Stimulated activated CD4-positive, alpha-beta T cell treated with anti-CD3 and anti-CD28 coated beads, TNF-alpha, amount 100 ng/mL, for 48 hours (primary cell): ENCODE measurements around the gene TM7SF2.
"Not testable (repeated sequence)": the region's sequence is repeated elsewhere in the genome, so short reads cannot be mapped to it uniquely, and the experiment has no call there.

Source experiments
- DNase-seq, 3 donors: peaks; one replicate each; pipeline ENCODE4 v3.0.0-alpha.2; 2020; ENCODE audit warnings: low read depth in 3 of 3

The TM7SF2 gene

DNA sequence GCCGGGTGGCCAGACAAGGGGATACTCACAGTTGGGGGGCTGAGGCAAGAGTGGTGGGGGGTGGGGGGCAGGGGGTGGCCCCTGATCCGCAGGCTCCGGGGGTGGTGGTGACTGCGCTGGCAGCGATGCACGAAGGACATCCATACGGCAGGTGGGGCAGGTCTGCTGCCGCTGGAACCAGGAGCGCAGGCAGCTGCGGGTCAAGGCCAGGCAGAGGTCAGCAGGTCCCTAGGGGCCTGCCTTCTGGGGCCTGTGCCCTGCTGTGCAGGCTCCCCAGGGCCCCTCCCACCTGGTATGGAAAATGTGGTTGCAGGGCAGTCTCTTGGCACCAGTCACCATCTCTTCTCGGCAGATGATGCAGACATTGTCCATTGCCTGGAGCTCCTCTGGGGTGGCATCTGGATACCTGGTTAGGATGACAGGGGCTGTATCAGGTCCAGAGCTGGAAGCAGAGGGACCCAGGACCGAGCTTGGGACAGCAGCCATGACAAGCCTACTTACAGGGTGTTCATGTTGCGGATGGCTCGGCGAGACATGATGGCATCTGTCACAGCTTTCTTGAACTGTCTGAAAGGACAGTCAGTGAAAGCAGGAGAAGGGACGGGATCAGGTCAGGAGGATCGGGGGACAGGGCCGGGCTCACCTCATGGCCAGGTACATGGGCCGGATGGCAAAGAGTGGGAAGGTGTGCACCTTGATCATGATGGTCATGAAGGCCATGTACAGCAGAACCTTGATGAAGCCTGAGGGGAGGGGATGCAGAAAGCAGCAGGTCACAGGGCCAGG, 19.2 kb downstream of the TM7SF2 start:
- no peak for DNase-seq

DNA sequence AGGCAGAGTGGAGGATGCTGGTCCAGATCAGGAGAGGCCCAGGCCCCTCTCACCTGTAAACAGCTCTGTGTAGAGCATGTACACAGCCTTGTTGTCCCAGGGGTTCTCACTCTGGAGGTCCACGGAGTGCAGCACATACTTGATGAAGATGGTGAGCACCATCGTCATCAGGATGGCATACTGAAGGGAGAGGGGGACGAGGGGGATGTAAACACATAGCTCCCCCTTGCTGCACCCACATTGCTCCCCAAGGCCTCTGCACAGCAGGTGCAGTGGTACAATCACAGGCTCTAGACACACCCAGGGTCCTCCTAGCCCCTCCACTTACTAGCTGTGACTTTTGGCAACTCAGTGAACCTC, 19.7 kb downstream of the TM7SF2 start:
- DNase-seq = no peak

DNA sequence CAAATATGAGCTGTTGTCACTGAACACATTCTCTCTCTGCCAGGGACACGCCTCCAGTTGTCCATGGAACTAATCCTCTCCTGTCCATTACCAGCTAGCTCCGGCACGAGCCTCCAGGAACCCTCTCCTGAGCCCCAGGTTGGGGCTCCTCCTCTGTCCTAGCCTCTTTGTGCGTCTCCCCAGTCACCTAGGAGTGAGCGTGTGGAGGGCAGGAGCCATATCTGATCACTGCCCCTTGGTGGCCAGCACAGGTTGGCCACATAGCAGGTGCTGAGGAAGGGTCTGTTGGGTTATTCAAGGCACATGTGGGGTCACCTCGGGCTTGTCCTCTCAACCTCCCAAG, 20.2 kb downstream of the TM7SF2 start:
- no peak for DNase-seq

DNA sequence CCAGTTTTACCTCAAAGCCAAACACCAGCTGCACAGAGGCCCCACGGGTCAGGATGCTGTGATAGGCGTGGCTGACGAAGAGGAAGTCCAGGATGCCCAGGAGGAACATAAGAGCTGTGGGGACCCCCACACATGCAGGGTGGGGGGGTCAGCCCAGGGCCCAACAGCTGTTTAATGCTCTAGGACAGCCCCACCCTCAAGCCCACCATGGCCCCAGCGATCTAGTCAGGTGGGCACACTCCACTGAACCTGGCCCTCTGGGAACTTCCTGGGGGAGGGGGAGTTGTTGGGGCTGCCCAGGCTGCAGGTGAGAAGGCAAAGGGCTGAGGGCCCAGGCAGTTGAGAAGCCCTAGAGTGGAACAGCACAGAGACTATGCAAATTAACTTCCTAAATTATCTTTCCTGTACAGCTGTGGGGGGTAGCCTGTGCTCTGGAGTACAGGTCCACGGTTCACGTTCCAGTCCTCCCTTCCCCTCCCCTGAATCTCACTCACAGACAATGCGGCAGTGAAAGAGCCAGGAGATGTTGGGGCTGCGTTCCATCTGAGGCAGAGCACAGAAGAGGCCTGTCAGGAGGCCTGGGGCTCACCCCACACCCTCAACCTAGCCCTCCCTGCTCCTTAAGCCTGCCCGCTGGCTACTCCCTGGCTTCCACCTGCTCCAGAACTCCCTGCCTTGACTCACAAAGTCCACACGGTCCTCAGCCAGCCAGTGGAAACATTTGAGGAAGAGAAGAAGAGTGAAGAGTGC, 20.7 kb downstream of the TM7SF2 start:
- DNase-seq = no peak

DNA sequence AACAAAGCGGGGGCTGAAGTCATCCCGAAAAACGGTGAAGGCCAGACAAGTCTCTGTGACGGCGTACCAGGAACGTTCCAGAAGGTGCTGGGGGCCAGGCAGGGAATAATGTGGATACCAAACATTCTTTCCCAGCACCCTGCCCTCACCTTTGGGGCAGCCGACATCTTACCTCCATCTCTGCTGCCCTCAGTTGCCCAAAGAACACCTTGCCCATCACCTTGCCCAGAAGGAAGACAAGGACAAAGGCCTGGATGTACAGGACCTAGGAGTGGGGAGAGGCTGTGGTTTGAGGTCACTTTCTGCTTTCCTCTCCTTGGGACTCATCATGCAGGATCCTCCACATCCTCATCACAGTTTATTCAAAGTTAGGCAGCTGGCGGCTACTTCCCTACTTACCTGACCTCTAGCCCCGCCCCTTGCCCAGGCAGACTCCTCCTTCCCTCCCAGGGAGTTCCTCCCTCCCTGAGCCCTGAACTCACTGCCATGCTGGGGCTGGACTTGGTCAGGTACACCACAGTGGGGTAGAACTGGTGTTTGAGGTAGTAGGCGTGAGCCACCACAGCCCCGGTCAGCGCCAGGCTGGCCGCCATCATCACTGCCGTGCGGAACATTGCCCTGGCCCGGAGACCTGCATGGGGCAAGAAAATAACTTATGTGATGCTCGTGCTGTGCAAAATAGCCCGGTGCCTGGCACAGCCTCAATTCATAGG, 21.5 kb downstream of the TM7SF2 start:
- DNase-seq = peak in 1 of 3 donors; percentile 71

DNA sequence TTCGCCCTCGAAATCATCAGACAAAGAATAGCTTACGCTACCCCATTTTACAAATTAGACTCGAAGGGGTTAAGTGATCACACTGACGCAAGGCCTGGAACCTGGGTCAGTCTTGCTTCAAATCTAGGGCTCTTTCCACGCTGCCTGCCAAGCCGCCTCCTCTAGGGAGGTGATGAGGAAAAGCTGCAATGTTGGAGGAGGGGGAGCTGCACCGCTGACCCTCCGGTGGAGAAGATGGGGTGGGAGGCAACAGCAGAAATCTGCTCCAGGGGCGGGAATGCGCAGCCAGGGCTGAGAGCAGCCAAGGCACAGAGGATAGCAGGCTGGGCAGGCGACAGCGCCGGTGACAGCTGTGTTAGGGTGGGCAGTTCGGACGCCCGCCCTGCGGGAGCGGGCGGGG, 22.1 kb downstream of the TM7SF2 start:
- no peak for DNase-seq

DNA sequence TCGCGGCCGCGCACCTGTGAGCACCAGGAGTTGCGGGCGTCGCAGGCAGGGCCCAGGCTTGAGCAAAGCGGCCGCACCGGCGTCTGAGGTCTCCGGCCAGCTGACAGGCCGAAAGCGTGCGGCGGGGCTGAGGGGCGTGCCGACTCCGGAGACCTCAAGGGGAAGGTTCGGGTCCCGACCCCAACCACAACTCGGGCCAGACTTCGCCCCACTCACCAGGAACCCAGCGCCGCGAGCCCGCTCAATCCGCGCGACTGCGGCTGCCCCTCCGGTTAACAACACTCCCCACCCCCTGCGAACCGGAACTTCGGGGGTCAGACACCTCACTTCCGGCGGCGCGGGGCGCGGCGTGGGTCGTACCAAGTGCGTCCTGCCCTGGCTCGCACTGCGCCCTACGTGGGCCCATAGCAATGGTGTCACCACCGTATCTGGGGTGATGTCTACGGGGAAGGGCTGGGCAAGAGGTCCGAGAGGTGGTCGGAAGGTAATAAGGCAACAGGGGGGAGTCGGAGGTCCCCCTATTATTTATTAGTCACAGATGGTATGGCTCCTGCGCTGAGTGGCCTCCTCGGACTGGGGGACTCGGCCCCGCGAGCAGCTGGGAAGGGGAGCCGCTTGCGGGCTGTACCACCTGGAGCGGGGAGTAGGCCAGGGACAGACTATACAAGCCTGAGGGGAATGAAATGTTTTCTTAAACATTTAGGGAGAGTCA, 22.7 kb downstream of the TM7SF2 start, which contains the start of gene SYVN1:
TSS of gene SYVN1 (minus strand) at position 280 of the 712 bp plus-strand sequence. CDS start 918 bp downstream, outside the sequence.
- peak; percentile 81 to 89 (median 82) for DNase-seq

DNA sequence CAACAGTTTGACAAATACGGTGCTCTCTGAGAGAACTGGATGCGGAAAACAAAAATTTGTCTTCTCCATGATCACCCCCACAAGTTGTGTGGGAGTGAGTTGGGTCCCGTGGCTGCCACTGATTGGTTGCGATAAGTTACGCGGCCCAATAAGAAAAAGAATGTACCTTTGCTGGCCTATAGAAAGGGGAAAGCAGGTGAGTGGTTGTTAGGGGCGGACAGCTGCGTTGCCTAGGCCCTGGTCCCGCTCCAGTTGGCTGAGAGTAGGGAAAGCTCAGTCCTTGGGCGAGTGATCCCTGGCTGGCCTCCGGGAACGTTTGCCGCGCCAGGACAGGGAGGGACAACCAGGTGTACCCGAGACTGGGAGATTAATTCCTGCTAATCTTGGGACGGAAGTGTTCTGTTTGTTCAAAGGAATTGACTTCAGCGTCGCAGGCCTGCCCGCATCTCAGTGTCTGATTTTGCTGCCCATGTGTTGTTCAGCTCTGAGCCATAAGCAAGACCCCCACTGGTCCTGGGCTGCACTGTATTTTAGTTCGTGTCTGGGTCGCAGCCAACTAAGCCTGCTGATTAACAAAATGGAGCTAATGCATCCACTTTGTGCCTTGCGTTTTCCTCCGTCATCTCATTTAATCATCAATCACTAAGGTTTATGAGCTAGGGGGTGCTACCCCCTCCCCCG, 23.4 kb downstream of the TM7SF2 start:
- DNase-seq = peak; percentile 66 to 76 (median 71)

DNA sequence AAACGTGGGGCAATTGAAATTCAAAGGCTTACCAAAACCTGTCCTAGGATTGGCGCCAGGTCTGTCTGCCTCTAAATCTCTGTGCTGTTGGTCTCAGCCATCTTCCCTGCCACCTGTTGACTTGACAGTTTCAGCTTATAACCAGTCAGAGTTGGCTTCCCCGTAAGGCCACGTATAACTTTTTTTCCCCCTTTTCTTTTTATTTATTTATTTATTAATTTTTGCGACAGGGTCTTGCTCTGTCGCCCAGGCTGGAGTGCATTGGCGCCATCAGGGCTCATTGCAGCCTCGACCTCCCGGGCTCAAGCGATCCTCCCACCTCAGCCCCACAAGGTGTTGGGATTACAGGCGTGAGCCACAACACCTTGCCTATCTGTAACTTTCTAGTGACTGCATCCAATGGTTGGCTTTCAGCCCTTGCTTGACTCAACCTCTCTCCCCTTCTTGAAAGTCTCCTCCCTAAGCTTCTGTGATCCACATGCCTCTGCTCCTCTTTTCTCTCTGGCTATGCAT, 24.0 kb downstream of the TM7SF2 start:
- no peak for DNase-seq

DNA sequence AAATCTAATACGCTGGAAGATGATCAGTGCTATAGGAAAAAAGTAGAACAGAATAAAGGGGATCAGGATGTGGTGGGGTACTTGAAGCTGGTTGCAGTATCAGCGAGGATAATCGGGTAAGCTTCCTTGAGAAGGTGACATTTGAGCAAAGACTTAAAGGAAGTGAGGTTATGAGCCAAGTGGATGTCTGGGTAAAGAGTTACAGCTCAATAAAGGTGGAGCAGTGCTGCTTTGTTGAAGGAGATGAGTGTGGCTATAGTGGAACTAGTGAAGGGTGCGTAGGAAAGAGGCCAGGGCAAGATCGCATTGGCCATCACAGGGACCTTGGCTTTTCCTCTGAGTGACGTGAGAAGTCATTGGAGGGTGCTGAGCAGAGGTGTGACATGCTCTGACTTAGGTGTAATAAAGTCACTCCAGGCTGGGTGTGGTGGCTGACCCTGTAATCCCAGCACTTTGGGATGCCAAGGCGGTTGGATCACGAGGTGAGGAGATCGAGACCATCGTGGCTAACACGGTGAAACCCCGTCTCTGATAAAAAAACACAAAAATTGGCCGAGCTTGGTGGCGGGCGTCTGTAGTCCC, 24.9 kb downstream of the TM7SF2 start:
- no peak for DNase-seq

DNA sequence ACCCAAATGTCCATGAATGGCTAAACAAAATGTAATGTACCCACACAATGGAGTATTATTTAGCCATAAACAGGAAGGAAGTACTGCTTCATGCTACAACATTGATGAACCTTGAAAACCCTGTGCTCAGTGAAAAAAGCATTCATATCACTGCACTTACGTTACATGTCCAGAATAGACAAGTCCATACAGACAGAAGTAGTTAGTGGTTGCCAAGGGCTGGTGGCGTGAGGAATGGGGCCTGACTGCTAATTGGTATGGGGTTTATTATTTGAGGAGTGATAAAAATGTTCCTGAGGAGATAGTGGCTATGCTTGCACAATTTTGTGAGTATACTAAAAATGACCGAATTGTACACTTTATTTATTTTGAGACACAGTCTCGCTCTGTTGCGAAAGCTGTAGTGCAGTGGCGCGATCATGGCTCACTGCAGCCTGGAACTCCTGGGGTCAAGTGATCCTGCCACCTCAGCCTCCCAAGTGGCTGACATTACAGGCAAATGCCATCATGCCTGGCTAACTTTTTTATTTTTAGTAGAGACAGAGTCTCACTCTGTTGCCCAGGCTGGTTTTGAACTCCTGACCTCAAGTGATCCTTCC, 30.3 kb downstream of the TM7SF2 start:
- no peak for DNase-seq

DNA sequence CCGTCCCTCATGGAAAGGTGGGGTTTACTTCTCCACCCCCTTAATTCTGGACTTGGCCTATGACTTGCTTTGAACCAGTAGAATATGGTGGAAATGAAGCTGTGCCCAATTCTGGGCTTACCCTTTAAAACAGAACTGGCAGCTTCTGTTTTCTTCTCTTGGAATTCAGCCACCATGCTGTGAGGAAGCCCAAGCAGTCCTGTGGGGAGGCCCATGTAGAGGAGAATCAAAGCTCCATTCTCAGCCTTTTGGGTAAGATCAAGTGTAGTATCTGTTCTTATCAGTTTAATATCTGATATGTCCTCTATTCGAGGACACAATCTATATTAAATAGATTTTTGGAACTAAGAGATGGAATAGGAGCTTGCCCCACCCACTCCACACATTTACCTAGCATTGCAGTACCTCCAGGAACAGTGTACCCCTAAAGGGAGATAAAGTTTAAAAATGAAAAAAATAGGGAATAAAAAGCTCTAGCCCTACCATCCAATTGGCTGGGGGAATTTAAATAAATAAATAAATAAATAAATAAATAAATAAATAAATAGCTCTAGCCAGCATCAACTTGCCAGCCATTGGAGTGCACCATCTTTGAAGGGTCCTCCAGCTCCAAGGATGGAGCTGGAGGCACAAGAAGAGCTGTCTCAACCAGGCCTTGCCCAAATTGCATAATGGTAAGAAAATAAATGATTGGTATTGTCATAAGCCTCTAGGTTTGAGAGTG, 35.8 kb downstream of the TM7SF2 start:
- no peak for DNase-seq

DNA sequence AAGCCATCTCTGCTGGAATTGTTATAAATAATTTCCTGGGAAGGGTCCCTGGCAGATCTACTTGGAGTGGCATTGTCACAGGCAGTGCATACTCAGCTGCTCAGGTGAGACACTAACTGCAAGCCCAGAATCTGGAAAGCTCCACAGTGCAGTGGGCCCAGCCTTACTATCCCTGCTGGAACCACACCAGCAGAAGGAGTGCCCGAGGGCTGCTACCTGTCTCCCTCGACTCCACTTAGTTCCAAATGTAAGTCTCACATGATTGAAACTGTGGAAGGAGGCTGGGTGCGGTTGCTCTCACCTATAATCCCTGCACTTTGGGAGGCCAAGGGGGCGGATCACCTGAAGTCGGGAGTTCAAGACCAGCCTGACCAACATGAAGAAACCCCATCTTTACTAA, 37.0 kb downstream of the TM7SF2 start:
- DNase-seq = no peak

DNA sequence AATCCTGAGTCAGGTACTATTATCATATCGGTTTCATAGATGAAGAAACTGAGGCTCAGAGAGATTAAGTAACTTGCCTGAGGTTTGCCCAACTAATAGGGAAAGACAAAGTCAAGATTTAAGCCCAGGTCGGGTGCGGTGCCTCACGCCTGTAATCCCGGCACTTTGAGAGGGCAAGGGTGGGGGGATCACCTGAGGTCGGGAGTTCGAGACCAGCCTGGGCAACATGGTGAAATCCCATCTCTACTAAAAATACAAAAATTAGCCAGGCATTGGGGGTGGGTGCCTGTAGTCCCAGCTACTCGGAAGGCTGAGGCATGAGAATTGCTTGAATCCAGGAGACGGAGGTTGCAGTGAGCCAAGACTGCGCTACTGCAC, 38.4 kb downstream of the TM7SF2 start:
- DNase-seq = not testable (repeated sequence)

DNA sequence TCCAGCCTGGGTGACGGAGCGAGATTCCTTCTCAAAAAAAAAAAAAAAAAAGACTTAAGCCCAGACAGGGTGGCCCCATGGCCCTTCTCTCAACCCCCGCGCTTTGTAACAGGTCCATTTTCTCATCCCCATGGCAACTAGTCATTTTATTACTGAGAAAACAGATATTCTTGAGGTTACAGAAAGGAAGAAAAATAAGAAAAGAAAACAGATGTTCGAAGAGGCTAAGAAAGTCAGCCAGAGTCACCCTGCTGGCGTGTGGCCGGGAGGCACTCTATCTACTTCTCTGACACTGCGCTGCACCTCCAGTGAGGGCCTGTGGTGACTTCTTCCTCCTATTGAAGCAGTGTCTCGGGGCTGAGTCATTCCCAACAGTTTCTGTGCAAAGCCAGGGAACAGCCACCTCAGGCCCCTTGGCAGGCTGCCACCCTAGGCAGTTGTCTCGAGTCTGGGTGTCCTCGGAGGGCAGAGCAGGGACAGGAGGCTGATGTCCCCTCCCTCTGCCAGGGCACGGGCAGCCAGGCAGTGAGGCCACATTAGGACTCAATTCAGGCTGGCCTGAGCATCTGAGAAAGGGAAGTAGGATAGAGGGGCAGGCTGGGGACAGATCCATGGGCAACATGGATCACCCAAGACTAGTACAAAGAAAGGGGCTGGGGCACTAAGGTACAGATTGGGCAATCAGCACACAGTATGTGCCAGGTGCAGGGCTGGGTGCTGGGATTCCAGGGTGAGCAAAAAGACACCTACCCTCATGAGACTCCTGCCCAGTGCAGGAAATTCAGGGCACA, 39.0 kb downstream of the TM7SF2 start:
- peak in 1 of 3 donors; percentile 49 for DNase-seq

DNA sequence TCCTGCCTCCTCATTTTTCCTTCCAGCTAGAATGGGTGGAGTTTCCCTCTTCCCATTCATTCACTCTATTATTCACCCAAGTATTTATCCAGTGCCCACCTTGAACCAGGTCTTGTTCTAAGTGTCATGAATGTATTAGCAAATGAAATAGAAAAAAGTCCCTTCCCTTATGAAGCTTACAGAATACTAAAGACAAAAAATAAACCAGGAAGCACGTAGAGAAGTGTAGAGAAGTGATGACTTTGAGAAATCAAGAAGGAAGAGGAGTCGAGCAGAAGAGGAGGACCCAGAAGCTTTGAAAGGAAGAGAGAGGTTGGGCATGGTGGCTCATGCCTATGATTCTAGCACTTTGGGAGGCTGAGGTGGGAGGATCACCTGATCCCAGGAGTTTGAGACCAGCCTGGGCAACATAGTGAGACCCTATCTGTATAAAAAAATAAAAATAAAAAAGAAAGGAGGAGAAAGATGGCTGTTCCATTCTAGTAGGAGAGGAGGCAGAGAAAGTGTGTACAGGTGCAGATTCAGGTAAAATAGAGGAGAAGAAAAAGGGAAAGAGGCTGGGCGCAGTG, 39.7 kb downstream of the TM7SF2 start:
- DNase-seq = no peak

DNA sequence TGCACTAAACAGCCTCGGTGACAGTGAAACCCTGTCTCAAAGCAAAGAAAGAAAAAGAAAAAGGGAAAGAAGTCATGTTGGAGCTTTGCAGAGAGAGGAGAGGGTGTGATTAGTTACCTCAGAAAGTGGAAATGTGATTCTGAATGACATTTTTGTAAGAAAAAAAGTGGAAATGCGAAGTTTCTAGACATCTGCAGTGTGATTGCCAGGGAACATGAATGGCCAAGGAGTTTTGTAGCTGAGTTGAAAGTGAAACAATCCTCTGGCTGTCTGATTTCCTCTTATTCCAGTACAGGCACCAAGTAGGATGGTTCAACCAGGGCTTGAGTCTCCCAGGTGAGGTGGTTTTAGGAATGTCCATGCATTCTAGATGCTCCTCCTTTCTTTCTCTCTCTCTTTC, 40.5 kb downstream of the TM7SF2 start:
- no peak for DNase-seq

DNA sequence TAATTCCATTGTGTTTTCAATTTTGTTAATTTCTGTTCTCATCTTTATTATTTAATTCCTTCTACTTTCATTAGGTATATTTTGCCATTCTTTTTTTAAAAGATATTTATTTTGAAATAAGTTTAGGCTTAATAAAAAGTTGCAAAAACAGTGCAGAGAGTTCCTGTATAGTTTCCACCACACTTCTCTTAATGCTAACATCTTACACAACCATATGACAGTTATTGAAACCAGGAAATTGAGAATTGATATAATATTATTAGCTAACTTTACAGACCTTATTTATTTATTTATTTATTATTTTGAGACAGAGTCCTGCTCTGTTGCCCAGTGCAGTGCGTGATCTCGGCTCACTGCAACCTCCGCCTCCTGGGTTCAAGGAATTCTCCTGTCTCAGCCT, 44.6 kb downstream of the TM7SF2 start:
- DNase-seq = no peak

DNA sequence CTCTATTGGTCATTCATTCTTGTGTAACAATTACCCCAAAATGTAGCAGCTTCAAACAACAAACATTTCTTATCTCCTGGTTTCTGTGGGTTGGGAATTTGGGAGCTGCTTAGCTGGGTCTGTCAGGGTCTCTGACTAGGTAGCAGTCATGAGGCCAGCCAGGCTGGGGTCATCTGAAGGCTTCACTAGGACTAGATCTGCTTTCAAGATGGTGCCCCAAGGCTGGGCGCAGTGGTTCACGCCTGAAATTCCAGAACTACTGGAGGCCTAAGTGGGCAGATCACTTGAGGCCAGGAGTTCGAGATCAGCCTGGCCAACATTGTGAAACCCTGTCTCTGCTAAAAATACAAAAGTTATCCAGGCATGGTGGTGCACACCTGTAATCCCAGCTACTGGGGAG, 45.3 kb downstream of the TM7SF2 start:
- no peak for DNase-seq
